Sciatic nerve (tissue), 2 donors: ENCODE results near the gene GPRIN3. TPM values are rescaled to one million over a fixed set of nuclear protein-coding genes. Genes with fewer than 3 reads are reported as not detected.
A peak's percentile ranks its signal among the peaks of the same experiment; 100 is the strongest.

Experiments
- ATAC-seq: fragments of 200-7000 bp; cut with Tn5 transposase; one replicate; pipeline ENCODE4 v1.9.1; 2020; ENCODE audit warnings: mild to moderate bottlenecking, moderate library complexity
- DNase-seq: peaks from one replicate; pipeline ENCODE4 v3.0.0-alpha.2; 2020; ENCODE audit warnings: low spot score
- intact Hi-C: fragments of 100-400 bp; cut with DNase I; formaldehyde crosslinking; loops from one replicate; pipeline ENCODE4 v1.14.2; 2022
- total RNA-seq: library from RNA; stranded (reverse); fragmentation: NEBNext Ultra II Directional; extraction: Animal tissue kit (Norgen Biotek cat#: 25700); gene quantifications from one replicate; pipeline ENCODE4 v1.2.1, GENCODE V29; 2021
- donor health status: DM: no; HTN: no; CAD: no.
- donor health status: DM: no; HTN: no; CAD: no.

The GPRIN3 gene
- 7.0 TPM for total RNA-seq

DNA sequence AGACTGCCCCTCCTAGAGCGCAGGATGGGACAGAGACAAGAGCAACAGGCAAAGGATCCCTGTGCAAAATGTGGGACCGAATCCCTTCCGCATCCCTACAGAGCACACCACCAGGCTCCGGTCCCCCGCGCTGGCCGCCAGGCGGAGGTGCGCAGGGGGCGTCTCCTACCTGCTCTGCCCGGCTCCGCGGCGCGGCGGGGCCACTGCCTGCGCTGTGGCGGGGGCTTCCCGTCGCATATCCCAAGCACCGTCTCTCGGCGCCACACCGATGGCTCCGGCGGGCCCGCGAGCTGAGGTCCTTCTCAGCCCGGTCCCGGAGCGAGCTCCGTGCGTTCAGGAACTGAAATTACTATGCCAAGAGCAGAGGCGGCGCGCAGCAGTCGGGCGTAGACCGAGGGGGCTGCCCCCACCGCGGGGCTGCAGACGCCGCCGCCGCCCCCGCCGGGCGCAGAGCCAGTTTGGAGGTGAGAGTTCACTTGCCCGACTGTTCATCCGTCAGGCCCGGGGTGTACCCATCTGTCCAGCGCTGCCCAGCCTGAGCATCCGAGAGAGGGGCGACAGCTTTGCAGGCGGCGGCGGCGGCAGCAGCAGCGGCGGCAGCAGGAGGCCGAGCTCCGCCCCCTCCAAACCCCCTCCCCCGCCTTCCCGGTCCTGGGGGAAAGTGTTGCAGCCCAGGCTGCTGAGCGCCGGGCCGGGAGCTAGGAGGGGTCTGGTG, at the start of gene GPRIN3:
GPRIN3 (minus strand) TSS at position 355 of the 715 bp plus-strand sequence. CDS start 57,690 bp downstream, outside the sequence.
- peak; percentile 74 for ATAC-seq
- peak; percentile 73 for DNase-seq
- intact Hi-C loops, result no loop called here

DNA sequence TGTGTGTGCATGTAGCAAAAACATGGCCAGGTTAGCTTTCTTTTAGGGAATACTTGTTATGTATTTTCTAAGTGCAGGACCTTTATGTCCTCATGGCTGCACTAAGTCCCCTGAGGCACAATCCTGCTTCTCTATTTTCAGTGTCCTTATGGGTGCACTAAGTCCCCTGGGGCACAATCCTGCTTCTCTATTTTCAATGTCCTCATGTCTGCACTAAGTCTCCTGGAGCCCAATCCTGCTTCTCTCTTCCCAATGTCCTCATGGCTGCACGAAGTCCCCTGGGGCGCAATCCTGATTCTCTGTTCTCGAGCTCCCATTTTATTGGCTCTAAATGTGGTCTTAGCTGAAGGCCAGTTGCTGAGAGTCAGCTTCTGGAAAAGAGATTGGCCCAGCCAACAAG, 49.7 kb upstream of the GPRIN3 start:
- intact Hi-C loops, result no loop called here
- DNase-seq, result no peak
- ATAC-seq, result no peak

DNA sequence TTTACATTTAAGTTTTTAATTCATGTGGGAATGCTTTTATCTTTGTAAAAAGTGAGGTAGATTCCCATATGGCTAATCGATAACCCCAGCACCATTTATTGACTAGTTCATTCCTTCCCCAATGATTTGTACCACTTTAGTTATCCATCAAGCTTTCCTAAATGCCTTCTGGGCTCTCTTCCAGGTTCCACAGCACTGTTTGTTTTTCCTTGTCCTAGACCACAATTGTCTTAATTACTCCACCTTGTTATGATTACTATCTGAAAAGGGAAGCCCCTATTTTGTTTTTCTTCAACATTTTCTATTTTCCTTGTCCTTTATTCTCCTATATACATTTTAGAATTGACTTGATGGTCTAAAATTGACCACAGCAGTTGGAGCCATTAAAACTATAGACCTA, 48.5 kb upstream of the GPRIN3 start:
- ATAC-seq (no peak), DNase-seq (no peak)
- intact Hi-C loops, result no loop called here

DNA sequence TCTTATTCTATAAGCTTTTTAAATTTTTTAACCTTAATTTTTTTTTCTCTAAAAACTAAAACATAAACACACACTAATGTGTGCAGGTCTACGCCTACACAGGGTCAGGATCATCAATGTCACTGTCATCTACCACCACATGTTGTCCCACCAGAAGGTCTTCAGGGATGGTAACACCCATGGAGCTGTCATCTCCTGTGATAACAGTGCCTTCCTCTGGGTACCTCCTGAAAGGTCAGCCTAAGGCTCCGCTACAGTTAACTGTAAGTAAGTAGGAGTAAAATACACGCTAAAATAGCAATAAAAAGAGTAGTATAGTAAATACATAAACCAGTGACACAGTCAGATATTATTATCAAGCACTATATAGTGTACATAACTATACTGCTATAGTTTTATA, 45.9 kb upstream of the GPRIN3 start:
- DNase-seq, result no peak
- no peak for ATAC-seq
- intact Hi-C loops, result no loop called here

DNA sequence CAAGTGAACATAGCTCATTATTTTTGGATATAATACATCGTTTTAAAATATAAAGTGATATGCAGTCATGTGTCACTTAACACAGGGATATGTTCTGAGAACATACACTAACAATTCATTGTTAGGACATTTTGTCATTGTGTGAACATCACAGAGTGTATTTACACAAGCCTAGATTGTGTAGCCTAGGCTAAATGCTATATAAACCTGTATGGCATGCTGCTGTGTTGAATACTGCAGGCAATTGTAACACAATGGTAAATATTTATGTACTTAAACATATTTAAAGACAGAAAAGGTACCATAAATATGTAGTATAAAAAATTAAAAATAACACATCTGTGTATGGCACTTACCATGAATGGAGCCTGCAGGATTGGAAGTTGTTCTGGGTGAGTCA, 44.9 kb upstream of the GPRIN3 start:
- no peak for ATAC-seq
- no peak for DNase-seq
- intact Hi-C loops, result no loop called here

DNA sequence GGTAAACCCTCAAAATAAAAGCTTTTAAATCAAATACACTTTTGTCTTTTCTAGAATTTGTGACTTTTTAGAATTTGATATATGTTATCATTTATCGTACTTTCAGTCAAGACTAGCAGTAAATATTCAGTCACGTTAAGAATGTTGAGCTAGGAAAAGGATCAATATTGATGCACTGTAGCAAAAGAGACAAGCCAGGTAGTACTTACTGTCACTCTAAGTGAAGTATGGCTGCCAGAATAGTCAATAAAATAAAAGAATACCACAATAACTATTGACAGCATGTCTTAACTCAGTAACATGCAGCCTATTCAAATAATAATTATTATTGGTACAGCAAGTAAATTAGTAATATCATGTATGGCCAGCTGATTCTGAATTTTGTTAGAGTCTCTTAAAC, 43.6 kb upstream of the GPRIN3 start:
- DNase-seq, result no peak
- intact Hi-C loops, result no loop called here
- ATAC-seq, result no peak

DNA sequence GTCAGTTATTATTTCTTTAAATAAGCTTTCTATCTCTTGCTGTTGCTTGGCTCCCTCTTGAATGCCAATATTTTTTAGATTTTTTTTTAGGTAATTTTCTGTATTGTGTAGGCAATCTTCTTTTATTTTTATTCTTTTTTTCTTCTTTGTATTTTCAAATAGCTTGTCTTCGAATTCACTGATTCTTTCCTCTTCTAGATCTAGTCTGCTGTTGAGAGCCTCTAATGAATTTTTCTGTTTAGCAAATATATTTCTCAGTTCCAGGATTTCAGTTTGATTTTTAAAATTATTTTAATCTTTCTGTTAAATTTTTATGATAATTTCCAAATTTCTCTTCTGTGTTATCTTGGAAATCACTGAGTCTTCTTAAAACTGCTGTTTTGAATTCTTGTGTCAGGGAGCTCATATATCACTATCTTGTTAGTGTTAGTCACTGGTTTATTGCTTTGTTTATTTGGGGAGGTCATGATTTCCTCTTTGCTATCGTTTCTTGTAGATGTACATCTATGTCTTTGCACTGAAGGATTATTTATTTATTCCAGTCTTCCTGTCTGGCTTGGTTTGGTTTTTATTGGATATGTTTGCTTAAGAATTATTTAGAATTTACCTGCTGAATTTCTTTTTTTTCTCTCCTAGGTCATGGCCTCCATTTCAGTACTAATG, 39.9 kb upstream of the GPRIN3 start:
- DNase-seq (no peak), ATAC-seq (no peak)
- intact Hi-C loops, result no loop called here

DNA sequence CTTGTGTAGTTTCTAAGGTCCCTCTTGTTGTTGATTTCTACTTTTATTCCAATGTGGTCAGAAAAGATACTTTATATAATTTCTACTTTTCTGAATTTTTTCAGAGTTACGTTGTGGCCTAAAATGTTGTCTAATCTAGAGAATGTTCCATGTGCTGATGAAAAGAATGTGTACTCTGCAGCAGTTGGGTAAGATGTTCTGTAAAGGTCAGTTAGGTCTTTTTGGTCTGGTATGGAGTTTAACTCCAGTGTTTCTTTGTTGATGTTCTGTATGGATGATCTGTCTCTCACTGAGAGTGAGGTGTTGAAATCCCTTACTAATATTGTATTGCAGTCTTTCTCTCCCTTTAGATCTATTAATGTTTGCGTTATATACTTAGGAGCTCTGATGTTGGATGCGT, 37.0 kb upstream of the GPRIN3 start:
- DNase-seq, result no peak
- no peak for ATAC-seq
- intact Hi-C loops, result no loop called here

DNA sequence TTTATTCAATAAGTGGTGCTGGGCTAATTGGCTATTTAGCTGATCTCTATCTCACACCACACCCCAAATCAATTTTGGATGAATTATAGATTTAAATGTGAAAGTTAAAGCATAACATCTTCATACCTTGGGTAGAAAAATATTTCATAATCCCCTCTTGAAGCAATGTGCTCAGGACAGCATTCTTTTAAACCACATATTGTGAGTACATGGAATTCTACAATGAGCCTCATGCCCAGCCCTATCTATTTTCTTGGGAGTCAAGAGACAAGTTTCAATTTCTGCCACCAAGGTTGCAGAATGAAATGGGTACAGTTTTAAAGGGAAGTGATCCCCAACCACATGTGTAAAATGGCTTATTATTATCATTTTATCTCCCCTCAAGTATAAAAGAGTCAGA, 30.6 kb upstream of the GPRIN3 start:
- ATAC-seq, result no peak
- DNase-seq, result no peak
- intact Hi-C loops, result no loop called here

DNA sequence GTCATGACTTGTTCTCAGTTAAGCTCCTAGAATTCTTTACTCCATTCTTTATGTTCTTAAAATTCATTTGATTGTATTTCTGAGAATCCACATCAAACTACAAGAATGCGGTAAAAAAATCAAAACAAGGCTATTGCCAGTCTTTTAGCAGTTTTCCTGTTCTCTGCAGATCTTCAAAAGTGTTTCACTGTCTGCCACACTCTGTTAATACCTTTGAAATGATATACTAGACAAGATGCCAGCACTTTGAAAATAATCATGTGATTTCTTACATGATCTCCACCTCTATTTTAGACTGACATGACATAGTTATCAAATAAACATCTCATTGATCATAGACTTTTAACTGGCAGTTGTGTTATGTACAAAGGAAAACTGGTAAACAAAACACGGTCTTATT, 30.1 kb upstream of the GPRIN3 start:
- intact Hi-C loops, result no loop called here
- DNase-seq (no peak), ATAC-seq (no peak)

DNA sequence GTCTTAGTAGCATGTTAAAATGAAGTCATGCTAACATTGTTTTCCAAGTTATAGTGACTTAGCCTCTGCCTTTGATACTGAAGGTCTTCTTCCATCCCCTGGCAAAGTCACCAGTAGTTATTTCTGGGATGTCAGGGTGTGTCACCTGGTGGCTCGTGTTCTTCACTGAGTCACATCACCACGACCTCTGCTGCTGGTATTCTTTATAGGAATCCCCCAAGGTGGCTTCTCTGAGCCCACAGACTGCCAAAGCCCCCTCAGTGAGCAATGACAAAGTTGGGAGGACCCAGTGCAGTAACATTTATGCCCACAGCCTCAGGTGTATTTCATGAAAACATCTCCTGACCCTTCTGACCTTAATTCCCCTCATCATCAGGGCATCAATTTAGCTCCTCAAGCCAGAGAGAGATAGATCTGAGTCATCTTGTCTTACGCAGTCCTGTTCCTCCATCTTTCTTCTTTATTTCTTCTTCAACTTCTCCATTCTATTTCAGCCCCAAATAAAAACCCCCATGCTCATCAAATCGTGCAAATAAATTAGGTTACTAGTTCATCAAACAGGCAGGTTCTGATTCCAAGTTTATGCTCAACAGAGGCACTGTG, 29.3 kb upstream of the GPRIN3 start:
- intact Hi-C loops, result no loop called here
- DNase-seq (no peak), ATAC-seq (no peak)

DNA sequence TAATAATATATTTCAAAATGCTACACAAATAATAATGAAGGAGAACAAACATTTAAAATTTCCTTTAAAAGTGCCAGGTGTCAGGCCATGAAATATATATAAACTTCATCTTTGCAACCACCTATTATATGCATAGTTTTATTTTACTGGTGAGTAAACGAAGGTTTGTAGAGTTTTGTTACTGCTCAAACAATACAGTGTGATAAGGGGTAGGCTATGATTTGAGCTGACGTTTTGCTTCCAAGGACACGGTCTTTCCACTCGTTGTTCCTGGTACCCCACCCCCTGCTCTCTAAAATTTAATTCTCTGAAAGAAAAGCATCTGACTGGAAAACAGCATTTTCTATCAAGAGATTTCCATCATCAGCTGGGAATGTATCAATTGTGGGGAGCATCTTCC, 27.2 kb upstream of the GPRIN3 start:
- ATAC-seq, result no peak
- intact Hi-C loops, result no loop called here

DNA sequence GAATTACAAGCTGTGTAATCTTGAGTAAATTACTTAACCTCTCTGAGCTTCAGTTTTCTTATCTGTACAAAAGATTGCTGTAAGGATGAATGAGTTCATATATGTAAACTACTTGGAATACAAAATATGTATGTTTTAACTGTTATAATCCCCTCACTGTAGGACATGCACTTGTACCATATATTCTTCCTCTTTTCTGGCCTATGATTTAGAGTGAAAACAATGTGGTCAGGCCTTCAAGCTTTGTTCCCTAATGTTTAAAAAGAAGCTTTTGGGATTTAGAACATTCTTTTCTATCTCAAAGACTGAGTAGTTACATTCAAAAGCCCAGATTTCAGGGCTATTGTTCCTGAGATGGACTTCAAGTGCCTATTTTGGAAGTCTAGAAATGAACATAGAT, 26.7 kb upstream of the GPRIN3 start:
- no peak for DNase-seq

More for the DNA sequence above, 27.2 kb upstream of the GPRIN3 start:
- DNase-seq, result no peak

DNA sequence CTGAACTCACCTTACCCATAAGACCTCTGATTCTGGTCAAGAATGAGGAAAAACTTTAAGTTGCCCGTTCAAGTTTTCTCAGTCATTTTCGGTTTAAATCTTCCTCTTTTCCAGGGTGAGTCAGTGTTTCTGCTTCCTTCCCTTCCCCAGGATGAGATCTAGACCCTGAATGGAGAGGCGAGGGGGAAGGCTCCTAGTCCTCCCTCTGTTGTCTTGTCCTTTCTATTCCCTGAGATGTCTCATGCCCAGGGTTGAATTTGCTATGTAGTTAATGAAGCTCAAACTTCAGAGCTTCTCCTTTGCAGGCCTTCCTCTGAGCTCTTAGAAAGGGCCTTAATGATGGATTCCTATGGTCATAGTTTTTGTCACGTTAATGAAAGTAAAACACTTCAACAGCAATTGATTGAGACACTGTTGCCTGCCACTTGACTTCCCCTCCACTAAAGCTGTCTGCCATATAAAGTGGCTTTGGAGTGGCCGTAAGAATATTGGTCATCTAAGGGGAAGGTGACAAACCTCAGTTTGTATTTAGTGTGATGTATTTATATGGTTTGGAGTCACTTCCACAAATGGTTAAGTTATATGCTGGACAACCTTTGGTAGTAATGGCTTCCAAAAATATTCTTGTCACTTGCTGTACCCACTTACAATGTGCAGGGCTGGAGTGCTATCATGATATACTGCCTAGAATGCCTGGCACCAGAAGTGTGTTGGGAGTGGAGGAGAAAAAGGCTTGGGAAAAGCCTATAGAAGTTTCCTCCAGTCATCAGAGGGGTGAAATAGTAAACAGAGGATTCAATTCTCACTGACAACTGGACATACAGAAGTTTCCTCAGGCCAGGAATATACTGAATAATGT, 24.3 kb upstream of the GPRIN3 start:
- intact Hi-C loops, result no loop called here
- no peak for ATAC-seq
- DNase-seq, result no peak

More for the DNA sequence above, 26.7 kb upstream of the GPRIN3 start:
- ATAC-seq, result no peak
- intact Hi-C loops, result no loop called here

DNA sequence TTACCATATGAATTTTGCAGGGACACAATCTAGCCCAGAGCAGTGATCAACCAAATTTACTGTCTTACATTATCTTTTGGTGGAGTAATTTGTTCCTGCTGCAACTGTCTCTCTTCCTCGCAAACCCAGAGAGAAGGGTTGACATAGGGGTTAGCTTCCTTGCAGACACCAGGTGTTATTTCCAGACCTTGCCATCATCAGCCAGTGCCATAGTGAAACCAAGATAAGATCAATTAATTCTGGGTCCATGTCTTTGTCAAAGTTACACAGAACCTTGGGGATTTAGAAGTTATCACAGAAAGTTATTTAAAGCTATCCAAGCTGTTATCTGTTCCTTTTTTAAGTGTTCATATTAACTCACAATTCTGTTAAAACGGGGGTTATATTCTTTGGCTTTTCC, 23.6 kb upstream of the GPRIN3 start:
- ATAC-seq (no peak), DNase-seq (no peak)
- intact Hi-C loops, result no loop called here

DNA sequence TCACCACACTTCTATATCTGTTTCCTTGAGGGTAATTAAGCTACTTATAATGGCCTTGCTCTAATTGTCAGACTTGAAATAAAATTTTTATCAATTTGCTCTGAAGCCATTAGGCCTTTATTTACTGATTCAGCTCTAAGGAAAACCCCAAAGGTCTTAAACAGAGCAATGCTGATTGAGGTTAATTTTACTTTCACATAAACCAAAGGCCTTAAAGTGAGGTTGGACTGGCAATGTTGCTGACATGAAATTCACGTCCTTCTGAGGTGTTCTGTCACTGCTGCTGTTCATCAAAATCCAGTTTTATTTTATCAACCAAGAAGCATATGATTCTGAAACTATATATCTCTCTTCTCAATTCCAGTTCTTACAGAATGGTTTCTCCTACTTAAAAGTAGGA, 21.7 kb upstream of the GPRIN3 start:
- intact Hi-C loops, result no loop called here
- DNase-seq, result no peak
- no peak for ATAC-seq

DNA sequence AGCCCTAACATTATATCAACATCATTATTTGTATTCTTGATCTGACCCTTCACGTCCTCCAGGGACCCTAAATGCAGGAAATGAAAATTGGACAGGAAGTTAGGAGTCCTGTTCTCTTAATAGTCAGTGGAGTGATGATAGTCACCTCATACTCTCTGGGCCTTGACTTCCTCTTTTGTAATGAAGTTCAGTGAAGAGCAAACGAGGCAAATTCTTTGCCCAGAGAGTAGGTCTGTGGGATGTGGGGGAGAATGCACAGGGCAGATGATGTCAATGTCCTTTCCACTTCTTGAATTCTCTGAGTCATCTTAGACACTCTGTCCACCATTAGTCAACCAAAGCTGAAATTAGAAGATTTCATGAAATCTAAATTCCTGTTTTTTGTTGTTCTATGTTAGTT, 17.1 kb upstream of the GPRIN3 start:
- intact Hi-C loops, result no loop called here
- ATAC-seq (peak; percentile 79), DNase-seq (no peak)

DNA sequence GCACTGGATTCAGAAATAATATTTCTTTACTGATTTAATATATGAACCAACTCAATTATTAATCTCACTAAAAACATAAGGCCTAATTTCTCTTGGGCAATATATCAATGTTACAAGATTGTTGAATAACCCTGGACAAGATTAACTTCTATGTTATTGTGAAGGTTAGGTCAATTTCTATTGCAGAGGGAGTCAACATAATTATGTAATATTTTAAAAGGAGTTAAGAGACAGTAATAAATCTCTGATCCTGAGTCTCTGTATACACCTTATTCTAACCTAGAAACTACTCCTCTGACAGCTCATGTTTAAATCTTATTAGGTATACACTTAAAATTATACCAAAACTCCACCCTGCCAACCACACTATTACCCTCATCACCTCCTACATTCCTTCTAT, 15.1 kb upstream of the GPRIN3 start:
- no peak for ATAC-seq
- DNase-seq, result no peak
- intact Hi-C loops, result no loop called here

DNA sequence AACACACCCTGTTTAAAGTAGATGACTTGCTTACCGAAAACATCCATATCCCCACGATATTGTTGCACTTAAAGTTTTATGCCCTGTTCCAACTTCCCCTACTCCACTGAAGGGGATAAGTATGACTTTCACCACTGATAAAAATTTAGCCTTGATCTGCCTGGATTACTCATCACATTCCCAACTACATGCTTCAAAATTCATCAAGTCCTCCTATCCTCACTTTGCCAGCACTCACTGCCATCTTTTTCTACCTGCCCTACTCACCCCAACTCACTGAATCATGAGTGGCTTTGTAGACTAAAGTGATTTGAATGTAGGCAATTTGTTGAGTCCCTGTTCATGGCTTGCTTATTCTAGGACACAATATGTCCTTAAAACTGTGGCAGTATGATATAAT, 12.2 kb upstream of the GPRIN3 start:
- no peak for ATAC-seq
- intact Hi-C loops, result loop anchor here (2.0 kb wide), 1 partner anchor 197 kb away; no protein-coding TSS in a partner anchor
- no peak for DNase-seq

DNA sequence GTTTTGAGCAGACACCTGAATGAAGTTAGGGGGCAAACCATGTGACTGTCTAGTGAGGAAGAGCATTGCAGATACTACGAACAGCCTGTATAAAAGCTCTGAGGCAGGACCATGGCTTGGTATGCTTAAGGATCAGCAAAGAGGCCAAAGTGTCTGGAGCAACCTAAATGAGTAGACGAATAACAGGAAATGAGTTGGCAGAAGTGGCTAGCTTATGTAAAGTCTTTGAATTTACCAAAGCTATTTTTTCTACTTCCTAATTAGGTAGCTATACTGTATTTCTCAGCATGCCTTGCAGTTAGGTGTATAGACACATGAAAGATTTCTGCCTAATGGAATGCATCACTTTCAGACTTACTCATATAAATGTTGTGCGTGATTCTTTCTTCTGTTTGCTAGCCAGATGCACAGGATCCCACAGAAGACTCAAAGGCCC, 9.3 kb upstream of the GPRIN3 start:
- intact Hi-C loops, result no loop called here
- ATAC-seq (no peak), DNase-seq (no peak)
